GM12891 (cell line): Measurements from ENCODE around the gene NCBP1.

Experiments used
- POLR2A ChIP-seq: IDR thresholded peaks from 2 replicates; pipeline ENCODE4 v1.6.1; 2011; ENCODE audit warnings: low read depth, low read length, control low read depth
- TAF1 ChIP-seq: IDR thresholded peaks from 2 replicates; pipeline ENCODE4 v1.6.1; 2011; ENCODE audit warnings: low read depth, low read length, control low read depth

- TF ChIP-seq POLR2A: no peak
- no peak for TF ChIP-seq TAF1
These were observed 26.7 kb downstream of the NCBP1 start for GRCh38 chr9:97660340-97660739.
